Measurements from ENCODE around the gene PRSS16. TPM values are rescaled to one million over a fixed set of nuclear protein-coding genes. Genes with fewer than 3 reads are reported as not detected.
A peak's percentile ranks its signal among the peaks of the same experiment; 100 is the strongest.

Gene PRSS16
- total RNA-seq, 1 experiment from 2014 or later = 0.64 TPM

GRCh38 chr6:27287751-27288135 lies 40.2 kb downstream of the PRSS16 start:
- Histone ChIP-seq H3K9me3 (ENCODE audit: low read depth, low read length, poor library complexity, severe bottlenecking) (no peaks in the 10 kb centered on the region), H3K4me3 (ENCODE audit: low read depth, low read length, poor library complexity, severe bottlenecking) (peak overlapping the region; percentile 32), H3K27ac (ENCODE audit: low read depth, low read length, poor library complexity, severe bottlenecking) (no peak overlapping the region), H3K36me3 (ENCODE audit: insufficient read depth, low read length, poor library complexity, severe bottlenecking) (no peaks in the 10 kb centered on the region), H3K27me3 (replicated peaks; ENCODE audit: insufficient read depth, low read depth, low read length, poor library complexity) (no peaks in the 10 kb centered on the region), H3K4me1 (ENCODE audit: insufficient read depth, low read length, poor library complexity, severe bottlenecking) (no peaks in the 10 kb centered on the region)
- BruUV-seq (replicated peaks) = no TSS peak
- no peak for TF ChIP-seq EZH2 (IDR thresholded peaks at IDR 0.05; ENCODE audit: borderline replicate concordance, low read depth, low read length, poor library complexity, severe bottlenecking)
- TF ChIP-seq, protein P1, sequence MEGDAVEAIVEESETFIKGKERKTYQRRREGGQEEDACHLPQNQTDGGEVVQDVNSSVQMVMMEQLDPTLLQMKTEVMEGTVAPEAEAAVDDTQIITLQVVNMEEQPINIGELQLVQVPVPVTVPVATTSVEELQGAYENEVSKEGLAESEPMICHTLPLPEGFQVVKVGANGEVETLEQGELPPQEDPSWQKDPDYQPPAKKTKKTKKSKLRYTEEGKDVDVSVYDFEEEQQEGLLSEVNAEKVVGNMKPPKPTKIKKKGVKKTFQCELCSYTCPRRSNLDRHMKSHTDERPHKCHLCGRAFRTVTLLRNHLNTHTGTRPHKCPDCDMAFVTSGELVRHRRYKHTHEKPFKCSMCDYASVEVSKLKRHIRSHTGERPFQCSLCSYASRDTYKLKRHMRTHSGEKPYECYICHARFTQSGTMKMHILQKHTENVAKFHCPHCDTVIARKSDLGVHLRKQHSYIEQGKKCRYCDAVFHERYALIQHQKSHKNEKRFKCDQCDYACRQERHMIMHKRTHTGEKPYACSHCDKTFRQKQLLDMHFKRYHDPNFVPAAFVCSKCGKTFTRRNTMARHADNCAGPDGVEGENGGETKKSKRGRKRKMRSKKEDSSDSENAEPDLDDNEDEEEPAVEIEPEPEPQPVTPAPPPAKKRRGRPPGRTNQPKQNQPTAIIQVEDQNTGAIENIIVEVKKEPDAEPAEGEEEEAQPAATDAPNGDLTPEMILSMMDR (conservative IDR thresholded peaks at IDR 0.05; ENCODE audit: low read depth, low read length) = no peak
- ChIA-PET POLR2A (ENCODE audit: low non-redundant PET) (no interaction called here), CTCF (no interaction called here)
- intact Hi-C loops (cut with micrococcal nuclease; ENCODE audit: unreplicated experiment) = no loop called here
- no peak for DNase-seq (ENCODE audit: low spot score)

DNA sequence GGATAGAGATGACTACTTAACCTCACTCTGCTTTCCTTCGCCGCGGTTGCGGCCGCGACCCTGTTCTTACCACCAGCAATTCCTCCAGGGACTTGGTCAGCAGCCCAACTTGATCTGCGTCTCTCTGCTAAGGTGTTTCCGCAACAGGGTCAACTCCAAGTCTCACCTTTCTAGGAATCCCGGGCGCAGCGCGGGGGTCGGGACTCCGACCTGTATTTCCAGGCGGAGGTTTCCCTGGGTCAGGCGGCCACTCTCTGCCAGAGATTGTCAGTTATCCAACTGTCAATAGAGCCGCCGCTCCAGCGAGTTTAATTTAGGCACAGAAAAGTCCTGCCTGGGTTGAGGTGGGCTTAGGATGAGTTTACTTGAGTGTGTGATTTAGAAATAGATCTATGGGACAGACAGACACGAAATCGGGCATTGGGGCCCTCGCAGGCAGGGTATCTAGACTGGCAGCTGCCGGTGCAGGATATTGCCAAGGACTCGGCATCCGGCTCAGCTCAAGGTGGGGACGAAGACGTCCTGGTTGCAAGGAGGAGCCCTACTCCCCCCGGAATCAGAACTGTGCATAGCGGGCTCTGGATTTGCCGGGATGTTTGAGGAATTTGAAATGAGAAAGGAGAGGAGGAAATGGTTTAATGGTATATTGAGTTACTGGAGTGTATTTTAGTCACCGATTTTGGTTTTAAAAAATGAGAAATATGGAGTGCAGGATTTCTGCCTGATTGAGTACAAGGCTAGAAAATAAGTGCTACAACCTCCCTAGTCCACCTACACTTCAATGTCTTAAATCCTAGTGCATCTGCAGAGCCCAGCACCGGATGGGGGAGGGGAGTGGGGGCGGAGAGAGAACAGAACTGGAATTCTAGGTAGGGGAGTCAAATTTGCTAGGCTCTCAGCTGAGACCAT lies 40.9 kb downstream of the PRSS16 start:
- H3K36me3 ChIP-seq (ENCODE audit: insufficient read depth, low read length, poor library complexity, severe bottlenecking) = no peaks in the 10 kb centered on the region
- TF ChIP-seq, protein P1 (conservative IDR thresholded peaks at IDR 0.05; ENCODE audit: low read depth, low read length) = no peak
- TF ChIP-seq EZH2 (IDR thresholded peaks at IDR 0.05; ENCODE audit: borderline replicate concordance, low read depth, low read length, poor library complexity, severe bottlenecking) = no peak
- intact Hi-C loops (cut with micrococcal nuclease; ENCODE audit: unreplicated experiment) = no loop called here
- no peaks in the 10 kb centered on the region for H3K27me3 ChIP-seq (replicated peaks; ENCODE audit: insufficient read depth, low read depth, low read length, poor library complexity)
- H3K4me3 ChIP-seq (ENCODE audit: low read depth, low read length, poor library complexity, severe bottlenecking) = peak overlapping the region; percentile 32
- no TSS peak for BruUV-seq (replicated peaks)
- no peak for DNase-seq (ENCODE audit: low spot score)
- ChIA-PET CTCF (no interaction called here), POLR2A (ENCODE audit: low non-redundant PET) (interaction anchor here (0.5 kb wide), 1 partner anchor 141 kb away, joined by 6 read pairs; a partner anchor contains a TSS)
- no peaks in the 10 kb centered on the region for H3K9me3 ChIP-seq (ENCODE audit: low read depth, low read length, poor library complexity, severe bottlenecking)
- no peaks in the 10 kb centered on the region for H3K4me1 ChIP-seq (ENCODE audit: insufficient read depth, low read length, poor library complexity, severe bottlenecking)
- H3K27ac ChIP-seq (ENCODE audit: low read depth, low read length, poor library complexity, severe bottlenecking) = no peak overlapping the region

GRCh38 chr6:27290065-27290849 lies 42.8 kb downstream of the PRSS16 start:
- Histone ChIP-seq H3K36me3 (ENCODE audit: insufficient read depth, low read length, poor library complexity, severe bottlenecking) (no peaks in the 10 kb centered on the region), H3K4me3 (ENCODE audit: low read depth, low read length, poor library complexity, severe bottlenecking) (no peak overlapping the region), H3K27me3 (replicated peaks; ENCODE audit: insufficient read depth, low read depth, low read length, poor library complexity) (no peaks in the 10 kb centered on the region), H3K9me3 (ENCODE audit: low read depth, low read length, poor library complexity, severe bottlenecking) (no peaks in the 10 kb centered on the region), H3K27ac (ENCODE audit: low read depth, low read length, poor library complexity, severe bottlenecking) (no peak overlapping the region), H3K4me1 (ENCODE audit: insufficient read depth, low read length, poor library complexity, severe bottlenecking) (no peaks in the 10 kb centered on the region)
- no TSS peak for BruUV-seq (replicated peaks)
- CTCF ChIA-PET = no interaction called here
- POLR2A ChIA-PET (ENCODE audit: low non-redundant PET) = no interaction called here
- no peak for DNase-seq (ENCODE audit: low spot score)
- intact Hi-C loops (cut with micrococcal nuclease; ENCODE audit: unreplicated experiment) = loop anchor here (10.0 kb wide), 1 partner anchor 315 kb away; no protein-coding TSS in a partner anchor
- TF ChIP-seq EZH2 (IDR thresholded peaks at IDR 0.05; ENCODE audit: borderline replicate concordance, low read depth, low read length, poor library complexity, severe bottlenecking) = no peak
- TF ChIP-seq, protein P1 (conservative IDR thresholded peaks at IDR 0.05; ENCODE audit: low read depth, low read length) = no peak

Data from A673 (cell line).